OCI-LY1 (cell line): ENCODE results near the gene KRTAP3-3.

Source experiments
- H2AFZ ChIP-seq: fragments of 200-600 bp; sonication (generic), shearing (Covaris generic); 2 replicates; pipeline ENCODE4 v1.6.0; 2014; ENCODE audit warnings: antibody characterized with exemption, mild to moderate bottlenecking, low read length
- H3F3A ChIP-seq: fragments of 200-600 bp; sonication (generic), shearing (Covaris generic); 2 replicates; pipeline ENCODE4 v1.6.0; 2014; ENCODE audit warnings: mild to moderate bottlenecking, antibody characterized with exemption, low read length, moderate library complexity; ENCODE audit not compliant: insufficient read depth
- H3K27ac ChIP-seq: fragments of 200-600 bp; sonication (generic); 2 replicates; pipeline ENCODE4 v1.5.1; 2014; ENCODE audit warnings: low read length, mixed run types, mild to moderate bottlenecking, low read depth; ENCODE audit not compliant: poor library complexity, severe bottlenecking
- H3K27me3 ChIP-seq: fragments of 200-600 bp; sonication (generic); 2 replicates; pipeline ENCODE4 v1.6.0; 2014; ENCODE audit warnings: antibody characterized with exemption, mild to moderate bottlenecking, low read length, moderate library complexity; ENCODE audit not compliant: insufficient read depth
- H3K36me3 ChIP-seq: fragments of 200-600 bp; sonication (generic); 2 replicates; pipeline ENCODE4 v1.6.1; 2014; ENCODE audit warnings: mild to moderate bottlenecking, antibody characterized with exemption, low read length, moderate library complexity, mixed read lengths; ENCODE audit not compliant: insufficient read depth
- H3K4me1 ChIP-seq: fragments of 200-600 bp; sonication (generic); 2 replicates; pipeline ENCODE4 v1.5.1; 2014; ENCODE audit warnings: mild to moderate bottlenecking, low read length, moderate library complexity; ENCODE audit not compliant: insufficient read depth, severe bottlenecking
- H3K4me2 ChIP-seq: fragments of 200-600 bp; sonication (generic), shearing (Covaris generic); 2 replicates; pipeline ENCODE4 v1.6.1; 2014; ENCODE audit warnings: low read length
- H3K4me3 ChIP-seq: fragments of 200-600 bp; sonication (generic); 2 replicates; pipeline ENCODE4 v1.5.1; 2014; ENCODE audit warnings: low read length, low read depth, mild to moderate bottlenecking, mixed read lengths; ENCODE audit not compliant: poor library complexity, severe bottlenecking
- H3K79me2 ChIP-seq: fragments of 200-600 bp; shearing (Covaris generic); 2 replicates; pipeline ENCODE4 v1.6.1; 2016; ENCODE audit warnings: mixed run types, low read length, mixed read lengths; ENCODE audit not compliant: insufficient read depth
- H3K9ac ChIP-seq: fragments of 200-600 bp; sonication (generic), shearing (Covaris generic); 2 replicates; pipeline ENCODE4 v1.6.1; 2014; ENCODE audit warnings: mild to moderate bottlenecking, low read length, mixed read lengths
- H3K9me2 ChIP-seq: fragments of 200-600 bp; sonication (generic), shearing (Covaris generic); 2 replicates; pipeline ENCODE4 v1.6.1; 2014; ENCODE audit warnings: low read depth, mild to moderate bottlenecking, low read length, mixed read lengths
- H3K9me3 ChIP-seq: fragments of 200-600 bp; shearing (Covaris generic); 2 replicates; pipeline ENCODE4 v1.6.1; 2014; ENCODE audit warnings: low read length, mixed read lengths
- H4K20me1 ChIP-seq: fragments of 200-600 bp; sonication (generic), shearing (Covaris generic); 2 replicates; pipeline ENCODE4 v1.6.0; 2016; ENCODE audit warnings: mild to moderate bottlenecking, low read length; ENCODE audit not compliant: insufficient read depth
- CTCF ChIP-seq: fragments of 200-600 bp; sonication (generic), shearing (Covaris generic); IDR thresholded peaks from 2 replicates; pipeline ENCODE4 v1.5.1; 2017; ENCODE audit warnings: mild to moderate bottlenecking, antibody characterized with exemption, low read length, moderate library complexity, mixed read lengths
- EZH2 ChIP-seq: fragments of 200-600 bp; sonication (generic), shearing (Covaris generic); IDR thresholded peaks from 2 replicates; pipeline ENCODE4 v1.8.0; 2017; ENCODE audit warnings: borderline replicate concordance, mixed run types, mild to moderate bottlenecking, antibody characterized with exemption, low read length, moderate library complexity, mixed read lengths

KRTAP3-3 gene

GRCh38 chr17:41015454-41015853, 21.5 kb upstream of the KRTAP3-3 start:
- Histone ChIP-seq H3K9ac (no peak overlapping the region), H3K4me2 (no peak overlapping the region)

GRCh38 chr17:41013606-41014005, 19.6 kb upstream of the KRTAP3-3 start:
- Histone ChIP-seq H3K4me1 (no peaks in the 10 kb centered on the region), H3K9ac (no peak overlapping the region), H3K36me3 (no peaks in the 10 kb centered on the region), H3K9me2 (no peaks in the 10 kb centered on the region), H3K9me3 (no peaks in the 10 kb centered on the region), H3K4me2 (no peak overlapping the region), H3K27me3 (no peaks in the 10 kb centered on the region), H3K27ac (no peak overlapping the region), H4K20me1 (no peaks in the 10 kb centered on the region), H3F3A (no peaks in the 10 kb centered on the region), H3K79me2 (no peaks in the 10 kb centered on the region), H3K4me3 (no peak overlapping the region), H2AFZ (no peak overlapping the region)
- TF ChIP-seq EZH2 (no peak), CTCF (no peak)

More at GRCh38 chr17:41015454-41015853, 21.5 kb upstream of the KRTAP3-3 start:
- no peaks in the 10 kb centered on the region for H3K9me2 ChIP-seq
- no peaks in the 10 kb centered on the region for H3K27me3 ChIP-seq
- H2AFZ ChIP-seq: no peak overlapping the region
- no peak overlapping the region for H3K4me3 ChIP-seq
- TF ChIP-seq EZH2 (no peak), CTCF (no peak)
- no peaks in the 10 kb centered on the region for H3K36me3 ChIP-seq
- no peaks in the 10 kb centered on the region for H4K20me1 ChIP-seq
- H3K4me1 ChIP-seq: no peaks in the 10 kb centered on the region
- no peaks in the 10 kb centered on the region for H3K79me2 ChIP-seq
- H3K9me3 ChIP-seq: no peaks in the 10 kb centered on the region
- H3F3A ChIP-seq: no peaks in the 10 kb centered on the region
- no peak overlapping the region for H3K27ac ChIP-seq

GRCh38 chr17:41013181-41013580, 19.2 kb upstream of the KRTAP3-3 start:
- Histone ChIP-seq H3K9ac (no peak overlapping the region), H3K4me3 (no peak overlapping the region), H3K9me3 (no peaks in the 10 kb centered on the region), H3K79me2 (no peaks in the 10 kb centered on the region), H3K9me2 (no peaks in the 10 kb centered on the region), H3K4me1 (no peaks in the 10 kb centered on the region), H3F3A (no peaks in the 10 kb centered on the region), H3K36me3 (no peaks in the 10 kb centered on the region), H4K20me1 (no peaks in the 10 kb centered on the region), H3K27me3 (no peaks in the 10 kb centered on the region), H3K4me2 (no peak overlapping the region), H3K27ac (no peak overlapping the region), H2AFZ (no peak overlapping the region)
- TF ChIP-seq EZH2: no peak
- no peak for TF ChIP-seq CTCF
